GM12892 (cell line): Measurements from ENCODE around the gene ZNF423.

ENCODE experiments used
- DNase-seq: peaks from one replicate; pipeline ENCODE4 v3.0.0; 2011; ENCODE audit not compliant: insufficient read length
- FAIRE-seq: peaks from 2 replicates; lab custom pipeline; 2011; peaks lifted over from hg19 to GRCh38; lab: Jason Lieb, UNC
- POLR2A ChIP-seq: IDR thresholded peaks from 2 replicates; pipeline ENCODE4 v1.6.1; 2011; ENCODE audit warnings: low read depth, low read length, control low read depth
- POLR2AphosphoS5 ChIP-seq: IDR thresholded peaks from 2 replicates; pipeline ENCODE4 v1.6.1; 2011; ENCODE audit warnings: low read depth, low read length, control low read depth
- TAF1 ChIP-seq: IDR thresholded peaks from 2 replicates; pipeline ENCODE4 v1.6.1; 2011; ENCODE audit warnings: low read depth, mild to moderate bottlenecking, control low read depth, low read length, borderline replicate concordance

The ZNF423 gene

DNA sequence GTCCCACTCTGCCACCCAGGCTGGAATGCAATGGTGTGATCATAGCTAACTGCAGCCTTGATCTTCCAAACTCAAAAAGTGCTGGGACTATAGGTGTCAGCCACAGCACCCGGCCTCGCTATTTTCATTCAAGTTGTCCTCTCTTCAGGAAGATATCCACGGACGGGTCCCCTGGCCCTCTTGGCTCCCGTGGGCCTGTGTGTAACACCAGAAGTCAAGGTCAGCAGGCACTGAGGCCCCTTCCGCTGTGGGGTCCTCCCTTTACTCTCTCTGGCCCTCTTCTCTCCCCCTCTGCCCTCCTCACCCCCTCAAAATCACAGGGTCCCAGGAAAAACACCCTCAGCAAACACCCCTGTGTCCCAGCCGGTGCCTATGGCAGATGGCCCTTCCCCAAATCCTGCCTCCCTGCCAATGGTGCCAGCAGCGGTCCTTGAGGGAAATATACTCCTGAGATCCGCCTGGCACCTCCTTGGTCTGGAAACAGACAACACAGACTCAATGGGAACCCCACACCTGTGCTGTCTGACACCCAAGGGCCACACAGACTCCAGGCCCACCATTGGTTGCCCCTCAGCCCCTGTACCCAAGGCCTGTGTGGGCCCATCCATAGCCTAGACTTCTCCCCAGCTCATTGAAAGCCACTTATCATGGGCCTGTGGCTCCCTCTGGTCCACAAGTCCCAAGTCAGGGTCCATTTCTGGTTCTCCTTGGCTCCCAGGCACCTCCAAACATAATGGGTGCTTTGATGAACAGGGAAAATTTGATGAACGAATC lies 221.5 kb downstream of the ZNF423 start:
- no peak for TF ChIP-seq POLR2AphosphoS5
- no peak for TF ChIP-seq POLR2A
- TF ChIP-seq TAF1: no peak
- no peak for FAIRE-seq
- DNase-seq: no peak

DNA sequence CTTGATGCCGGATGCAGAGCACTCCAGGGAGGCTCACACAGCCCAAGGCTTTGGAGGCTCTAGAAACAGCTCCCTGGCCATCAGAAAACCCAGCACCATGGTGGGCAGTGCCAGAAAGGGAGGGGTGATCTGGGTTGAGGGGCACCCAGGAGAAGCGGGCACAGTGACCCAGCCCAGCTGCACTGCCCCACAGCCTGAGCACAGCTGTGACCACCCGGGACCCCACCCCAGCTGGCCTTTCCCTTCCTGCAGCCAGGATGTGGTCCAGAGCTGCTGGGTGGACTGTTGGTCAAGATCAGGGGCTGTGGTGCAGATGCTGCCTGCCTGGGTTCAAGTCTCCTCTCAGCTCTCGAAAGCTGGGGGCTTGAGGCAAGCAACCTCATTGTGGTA lies 223.1 kb downstream of the ZNF423 start:
- DNase-seq (no peak), FAIRE-seq (no peak)
- no peak for TF ChIP-seq TAF1
- no peak for TF ChIP-seq POLR2A
- no peak for TF ChIP-seq POLR2AphosphoS5

DNA sequence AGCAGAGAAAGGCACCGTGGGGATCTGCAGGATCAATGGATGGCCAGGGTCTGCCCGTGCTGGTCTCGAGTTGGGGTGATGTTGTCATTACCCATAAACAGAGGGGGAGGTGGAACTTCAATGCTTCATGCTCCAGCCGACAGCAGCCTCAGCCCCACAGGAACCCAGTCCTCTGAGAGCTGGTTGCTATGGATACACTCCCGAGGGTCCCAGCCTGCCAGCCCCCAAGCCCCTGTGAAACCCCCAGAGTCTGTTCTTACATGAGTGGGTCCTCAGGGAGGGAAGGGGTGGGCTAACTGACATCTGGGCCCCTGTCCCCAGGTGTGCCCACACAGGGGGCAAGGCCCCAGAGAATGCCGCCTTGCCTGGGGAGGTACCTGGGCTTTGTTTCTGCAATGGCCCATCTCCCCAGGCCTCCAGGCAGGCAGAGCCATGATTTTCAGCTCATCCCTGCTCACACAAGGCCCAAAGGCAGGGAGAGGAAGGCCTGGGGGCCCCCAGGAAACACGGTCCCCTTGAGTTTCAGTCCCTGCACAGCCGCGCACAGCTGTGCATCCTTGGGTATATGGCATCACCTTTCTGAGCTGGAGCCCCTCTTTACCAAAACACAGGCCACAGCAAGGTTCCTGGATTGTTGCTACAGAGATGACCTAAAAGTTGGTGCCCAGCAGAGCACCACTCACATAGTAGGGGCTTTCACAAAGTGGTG lies 223.7 kb downstream of the ZNF423 start:
- TF ChIP-seq POLR2AphosphoS5: no peak
- TF ChIP-seq TAF1: no peak
- TF ChIP-seq POLR2A: no peak
- no peak for DNase-seq
- FAIRE-seq: no peak

DNA sequence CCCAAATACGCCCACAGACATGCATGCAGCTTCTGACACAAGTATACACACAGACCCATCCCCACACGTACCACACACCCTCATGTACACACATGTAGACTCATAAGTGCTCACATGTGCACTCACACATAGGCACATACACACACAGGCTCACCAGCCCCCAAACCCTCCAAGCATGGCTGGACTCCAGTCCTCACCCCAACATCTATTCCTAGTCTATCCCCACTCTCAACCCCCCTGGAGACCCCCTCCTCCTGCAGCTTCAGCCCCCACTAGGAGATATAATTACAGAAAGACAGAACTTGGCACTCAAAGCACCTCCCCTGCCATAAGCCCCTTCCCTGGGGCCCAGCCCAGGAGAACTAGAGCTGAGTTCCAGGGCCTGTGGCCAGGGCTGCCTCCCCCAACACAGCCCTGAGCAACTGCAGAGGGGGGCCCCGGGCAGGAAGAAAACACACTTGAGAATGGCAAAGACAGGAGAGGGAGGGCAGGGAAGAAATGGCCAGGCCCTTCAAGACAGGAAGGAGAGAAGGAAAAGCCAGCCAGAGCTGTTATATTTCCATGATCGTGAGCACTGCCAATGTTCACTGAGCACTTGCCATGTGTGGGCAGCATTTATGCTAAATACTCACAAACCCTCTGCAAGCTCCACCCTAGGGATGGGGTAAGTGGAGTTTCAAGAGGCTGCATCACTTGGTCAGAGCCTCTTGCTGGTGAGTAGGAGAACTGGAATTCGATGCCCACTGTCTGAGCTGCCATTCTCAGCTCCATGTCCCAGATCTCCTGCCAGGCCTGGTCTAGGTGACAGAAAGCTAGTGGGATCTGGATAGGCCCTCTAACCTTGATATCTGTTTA lies 224.5 kb downstream of the ZNF423 start:
- TF ChIP-seq TAF1: no peak
- TF ChIP-seq POLR2AphosphoS5: no peak
- TF ChIP-seq POLR2A: no peak

DNA sequence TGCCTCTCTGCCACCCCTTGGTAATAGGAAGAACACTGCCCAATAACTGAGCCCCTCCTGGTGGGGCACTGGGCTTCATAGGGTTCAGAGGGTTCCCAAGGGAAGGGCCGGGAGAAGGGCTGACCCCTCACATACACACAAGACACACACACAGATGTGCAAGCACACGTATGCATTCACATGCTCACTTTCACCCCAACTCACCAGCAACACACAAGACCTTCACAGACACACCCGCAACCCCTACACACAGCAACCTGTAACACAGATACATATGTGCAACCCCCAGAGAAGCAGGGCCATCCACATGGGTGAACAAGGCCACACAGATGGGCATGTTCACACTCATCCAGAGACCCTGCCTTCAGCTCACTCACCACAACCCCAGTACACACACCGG lies 225.1 kb downstream of the ZNF423 start:
- FAIRE-seq: no peak
- DNase-seq: no peak
- TF ChIP-seq POLR2A (no peak), POLR2AphosphoS5 (no peak), TAF1 (no peak)

More for the DNA sequence above, 224.5 kb downstream of the ZNF423 start:
- FAIRE-seq: no peak
- DNase-seq: no peak

DNA sequence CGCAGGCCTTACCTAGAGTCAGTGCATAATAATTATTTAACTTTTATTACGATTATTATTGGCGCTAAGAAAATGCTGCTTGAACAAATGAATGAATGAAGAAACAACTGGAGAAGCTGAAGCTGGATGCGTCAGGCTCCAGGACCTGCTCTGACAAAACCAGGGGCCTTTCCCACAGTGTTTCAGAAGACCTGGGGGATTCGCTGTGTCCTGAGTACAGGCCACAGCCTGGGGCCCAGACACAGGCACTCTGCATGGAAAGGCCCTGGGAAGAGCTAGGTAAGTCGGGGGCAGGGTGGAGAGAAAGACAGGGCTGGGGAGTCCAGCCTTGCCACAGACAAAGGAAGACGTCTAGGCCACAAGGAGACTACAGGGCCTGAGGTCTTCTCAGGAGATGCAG lies 226.1 kb downstream of the ZNF423 start:
- DNase-seq (no peak), FAIRE-seq (no peak)

DNA sequence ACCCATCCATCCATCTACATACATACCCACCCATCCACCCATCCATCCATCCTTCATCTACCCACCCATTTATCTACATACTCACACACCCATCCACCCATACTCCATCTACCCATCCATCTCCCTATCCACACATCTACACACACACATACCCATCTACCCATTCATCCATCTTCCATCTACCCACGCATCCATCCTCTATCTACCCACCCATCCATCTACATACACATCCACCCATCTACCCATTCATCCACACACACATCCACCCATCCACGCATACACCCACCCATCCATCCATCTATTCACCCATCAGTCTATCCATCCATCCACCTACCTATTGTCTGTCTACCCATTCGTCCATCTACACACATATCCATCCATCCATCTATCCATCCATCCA lies 227.8 kb downstream of the ZNF423 start:
- FAIRE-seq (no peak), DNase-seq (no peak)
- TF ChIP-seq POLR2AphosphoS5 (no peak), TAF1 (no peak), POLR2A (no peak)

More for the DNA sequence above, 226.1 kb downstream of the ZNF423 start:
- no peak for TF ChIP-seq TAF1
- no peak for TF ChIP-seq POLR2A
- TF ChIP-seq POLR2AphosphoS5: no peak

DNA sequence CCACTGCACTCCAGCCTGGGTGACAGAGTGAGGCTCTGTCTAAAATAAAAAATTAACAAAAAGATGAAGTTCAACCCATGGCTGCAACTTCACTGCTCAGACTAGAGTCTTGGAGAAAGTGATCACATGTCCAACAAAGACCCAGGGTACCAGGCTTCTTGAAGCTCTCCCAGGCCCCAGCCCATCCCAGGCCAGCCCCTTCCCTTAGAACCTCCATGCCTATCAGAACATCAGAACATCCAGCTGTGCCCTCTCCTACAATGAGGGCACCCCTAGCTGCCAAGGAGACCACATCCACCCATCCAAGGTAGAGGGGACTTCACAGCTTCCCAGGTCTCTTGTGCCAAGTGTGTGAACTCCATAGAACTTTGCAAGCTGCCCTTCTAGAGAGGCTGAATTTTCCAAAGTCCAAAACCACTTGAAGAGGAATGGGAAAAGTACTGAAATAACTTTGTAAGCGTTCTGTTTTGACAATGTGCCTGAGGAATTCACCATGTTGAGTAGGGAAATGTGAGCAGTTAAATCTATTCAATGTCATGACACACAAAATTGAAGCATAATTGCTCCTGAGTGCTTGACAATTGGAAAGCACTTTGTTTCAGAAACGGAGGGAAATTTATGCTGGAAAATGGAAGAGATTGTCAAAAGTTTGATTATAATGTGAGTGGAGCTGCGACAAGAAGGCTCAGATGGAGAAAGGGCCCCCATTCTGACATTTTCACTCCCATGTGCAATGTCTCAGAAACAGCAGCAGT lies 230.4 kb downstream of the ZNF423 start:
- DNase-seq (no peak), FAIRE-seq (no peak)
- no peak for TF ChIP-seq TAF1
- TF ChIP-seq POLR2AphosphoS5: no peak
- no peak for TF ChIP-seq POLR2A

DNA sequence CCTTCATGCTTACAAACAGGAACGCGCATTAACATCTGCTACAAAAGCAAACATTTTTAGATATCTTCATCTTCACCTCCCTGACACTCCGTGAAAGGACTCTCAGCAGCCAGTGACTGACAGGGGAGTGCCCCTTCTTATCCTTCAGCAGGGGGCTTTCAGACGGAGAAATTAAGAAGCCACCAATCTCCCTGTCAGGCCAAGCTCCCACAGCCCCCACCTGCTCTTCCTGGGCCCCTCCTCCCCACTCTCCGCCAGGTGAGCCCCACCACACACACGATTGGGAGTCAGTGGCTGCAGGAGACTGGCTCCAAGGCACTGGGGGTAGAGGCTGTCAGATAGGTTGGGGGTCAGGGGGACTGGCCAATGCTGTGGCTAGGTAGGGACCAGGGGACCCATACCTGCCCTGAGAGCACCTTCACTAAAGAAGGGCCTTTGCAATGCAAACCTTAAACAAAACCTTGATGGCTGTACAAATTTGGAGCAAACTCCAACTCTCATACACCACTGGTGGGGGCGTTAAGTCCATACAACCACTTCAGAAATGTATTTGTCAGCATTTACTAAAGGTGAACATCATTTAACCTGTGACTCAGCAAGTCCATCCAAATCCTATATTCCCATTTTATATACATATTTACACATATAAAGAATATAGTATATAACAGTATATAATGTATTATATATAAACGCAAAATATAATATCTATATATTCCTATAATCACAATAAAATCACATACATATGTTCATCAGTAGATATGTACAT lies 232.2 kb downstream of the ZNF423 start:
- no peak for FAIRE-seq
- DNase-seq: no peak
- TF ChIP-seq POLR2A: no peak
- TF ChIP-seq POLR2AphosphoS5: no peak
- TF ChIP-seq TAF1: no peak
